ENCODE data around the gene SEC62. TPM values are rescaled to one million over a fixed set of nuclear protein-coding genes. Genes with fewer than 3 reads are reported as not detected.

SEC62 gene
- total and polyA plus RNA-seq, 2 experiments from 2014 or later: 45.4 to 138 TPM

DNA sequence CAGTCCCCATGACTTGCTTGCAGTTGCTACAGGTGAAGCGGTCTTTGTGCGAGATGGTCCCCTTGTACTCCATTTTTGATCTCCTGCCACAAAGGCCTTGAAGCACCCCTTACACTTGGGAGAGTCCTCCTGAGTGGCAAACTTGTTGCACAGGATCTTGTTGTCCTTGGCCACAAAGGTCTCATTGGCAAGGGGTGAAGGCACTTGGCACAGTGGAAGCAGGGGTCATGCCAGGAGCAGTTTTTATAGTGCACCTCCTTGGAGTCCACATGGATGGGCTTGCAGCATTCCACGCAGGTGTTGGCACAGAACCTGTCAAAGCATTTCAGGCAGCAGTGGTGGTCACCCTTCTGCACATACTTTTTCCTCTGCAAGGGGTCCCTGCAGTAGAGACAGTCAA lies 20.3 kb upstream of the SEC62 start:
- H2AFZ ChIP-seq: no peak overlapping the region

DNA sequence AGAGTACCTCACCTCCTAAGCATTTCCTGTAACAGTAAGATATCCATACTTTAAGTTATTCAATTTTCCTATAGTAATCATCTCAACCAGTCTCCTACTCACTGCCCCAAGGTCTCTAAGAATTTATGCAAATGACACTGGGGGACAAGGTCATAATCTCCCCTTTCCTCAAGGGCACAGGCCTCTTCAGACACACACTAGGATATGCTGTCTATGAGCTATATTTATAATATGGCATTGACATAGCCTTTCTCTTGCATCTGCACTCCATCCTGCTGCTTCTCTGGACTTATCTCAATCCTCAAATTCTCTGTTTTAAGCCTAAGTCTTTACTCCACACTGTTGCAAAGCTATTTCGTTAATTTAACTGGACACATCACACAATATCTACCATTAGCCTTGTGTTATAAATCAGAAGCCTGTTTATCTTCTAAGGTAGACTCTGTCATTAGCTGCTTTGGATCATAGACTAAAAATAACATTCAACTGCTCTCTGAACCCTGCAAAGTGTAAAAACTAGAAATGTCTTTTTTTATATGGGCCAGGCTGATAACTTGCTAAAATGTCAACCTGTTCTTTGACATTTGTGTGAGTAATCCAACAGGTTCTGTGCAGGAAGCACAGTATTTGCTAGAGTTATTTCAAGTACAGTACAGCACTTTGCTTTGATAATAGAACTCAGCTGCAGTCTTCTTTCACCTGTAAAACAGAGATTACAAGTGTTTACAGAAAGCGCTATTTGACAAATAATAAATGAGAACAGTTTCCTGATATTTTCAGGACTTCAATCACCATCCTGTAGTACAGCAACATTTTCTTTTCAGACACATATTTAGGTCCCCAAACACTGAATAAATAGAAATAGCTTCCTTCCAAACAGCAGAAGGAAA lies 17.8 kb upstream of the SEC62 start:
- no peaks in the 10 kb centered on the region for H4K20me1 ChIP-seq (ENCODE audit: insufficient read depth, poor library complexity, severe bottlenecking)
- H3K4me2 ChIP-seq: peak overlapping the region; percentile 21
- TF ChIP-seq EZH2phosphoT487 (IDR thresholded peaks at IDR 0.05; ENCODE audit: low read depth, severe bottlenecking, unreplicated experiment): no peak
- TF ChIP-seq, protein P1, sequence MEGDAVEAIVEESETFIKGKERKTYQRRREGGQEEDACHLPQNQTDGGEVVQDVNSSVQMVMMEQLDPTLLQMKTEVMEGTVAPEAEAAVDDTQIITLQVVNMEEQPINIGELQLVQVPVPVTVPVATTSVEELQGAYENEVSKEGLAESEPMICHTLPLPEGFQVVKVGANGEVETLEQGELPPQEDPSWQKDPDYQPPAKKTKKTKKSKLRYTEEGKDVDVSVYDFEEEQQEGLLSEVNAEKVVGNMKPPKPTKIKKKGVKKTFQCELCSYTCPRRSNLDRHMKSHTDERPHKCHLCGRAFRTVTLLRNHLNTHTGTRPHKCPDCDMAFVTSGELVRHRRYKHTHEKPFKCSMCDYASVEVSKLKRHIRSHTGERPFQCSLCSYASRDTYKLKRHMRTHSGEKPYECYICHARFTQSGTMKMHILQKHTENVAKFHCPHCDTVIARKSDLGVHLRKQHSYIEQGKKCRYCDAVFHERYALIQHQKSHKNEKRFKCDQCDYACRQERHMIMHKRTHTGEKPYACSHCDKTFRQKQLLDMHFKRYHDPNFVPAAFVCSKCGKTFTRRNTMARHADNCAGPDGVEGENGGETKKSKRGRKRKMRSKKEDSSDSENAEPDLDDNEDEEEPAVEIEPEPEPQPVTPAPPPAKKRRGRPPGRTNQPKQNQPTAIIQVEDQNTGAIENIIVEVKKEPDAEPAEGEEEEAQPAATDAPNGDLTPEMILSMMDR (IDR thresholded peaks at IDR 0.05; ENCODE audit: poor library complexity): no peak
- no peak for TF ChIP-seq EZH2 (IDR thresholded peaks at IDR 0.05; ENCODE audit: borderline replicate concordance)
- H3K4me3 ChIP-seq: no peak overlapping the region
- H3K4me1 ChIP-seq (ENCODE audit: insufficient read depth): no peaks in the 10 kb centered on the region
- no peak overlapping the region for H2AFZ ChIP-seq
- H3K27ac ChIP-seq: peak overlapping the region; percentile 44
- H3K79me2 ChIP-seq: no peaks in the 10 kb centered on the region
- H3K27me3 ChIP-seq: no peaks in the 10 kb centered on the region
- peak; percentile 10 for DNase-seq (ENCODE audit: low spot score)
- WGBS (ENCODE audit: low lambda C conversion rate, missing lambda C conversion rate): 54% methylated on average over 2 of the region's 2 CpGs
- no peaks in the 10 kb centered on the region for H3K36me3 ChIP-seq (replicated peaks; ENCODE audit: insufficient read depth, low read depth)
- no peaks in the 10 kb centered on the region for H3K9me3 ChIP-seq (ENCODE audit: low read depth)
- H3K9me2 ChIP-seq (replicated peaks; ENCODE audit: insufficient read depth): no peaks in the 10 kb centered on the region

More for the DNA sequence above, 20.3 kb upstream of the SEC62 start:
- no peaks in the 10 kb centered on the region for H3K79me2 ChIP-seq
- no peak for TF ChIP-seq EZH2phosphoT487 (IDR thresholded peaks at IDR 0.05; ENCODE audit: low read depth, severe bottlenecking, unreplicated experiment)
- TF ChIP-seq, protein P1 (IDR thresholded peaks at IDR 0.05; ENCODE audit: poor library complexity): no peak
- no peak for TF ChIP-seq EZH2 (IDR thresholded peaks at IDR 0.05; ENCODE audit: borderline replicate concordance)
- H3K9me3 ChIP-seq (ENCODE audit: low read depth): no peaks in the 10 kb centered on the region
- H4K20me1 ChIP-seq (ENCODE audit: insufficient read depth, poor library complexity, severe bottlenecking): no peaks in the 10 kb centered on the region
- DNase-seq (ENCODE audit: low spot score): no peak
- no peak overlapping the region for H3K4me2 ChIP-seq
- H3K36me3 ChIP-seq (replicated peaks; ENCODE audit: insufficient read depth, low read depth): no peaks in the 10 kb centered on the region
- H3K4me1 ChIP-seq (ENCODE audit: insufficient read depth): no peaks in the 10 kb centered on the region
- WGBS (ENCODE audit: low lambda C conversion rate, missing lambda C conversion rate): 93% methylated on average over 3 of the region's 3 CpGs
- H3K9me2 ChIP-seq (replicated peaks; ENCODE audit: insufficient read depth): no peaks in the 10 kb centered on the region
- H3K4me3 ChIP-seq: no peak overlapping the region
- no peaks in the 10 kb centered on the region for H3K27me3 ChIP-seq
- no peak overlapping the region for H3K27ac ChIP-seq

DNA sequence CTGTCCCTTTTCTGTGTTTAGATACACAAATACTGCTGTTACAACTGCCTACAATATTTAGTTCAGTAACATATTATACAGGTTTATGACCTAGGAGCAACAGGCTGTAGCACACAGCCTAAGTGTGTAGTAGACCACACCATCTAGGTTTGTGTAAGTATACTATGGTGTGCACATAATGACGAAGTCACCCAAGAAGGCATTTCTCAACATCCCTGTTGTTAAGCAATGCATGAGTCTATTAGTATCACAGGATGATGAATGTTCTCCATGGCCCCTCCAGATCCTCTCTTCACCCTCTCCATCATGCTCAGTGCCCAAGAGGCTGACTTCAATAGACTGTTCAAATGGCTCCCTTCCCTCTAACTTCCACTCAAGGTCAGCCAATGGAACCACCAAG lies 14.6 kb upstream of the SEC62 start:
- Histone ChIP-seq H3K27ac (no peak overlapping the region), H3K36me3 (replicated peaks; ENCODE audit: insufficient read depth, low read depth) (no peaks in the 10 kb centered on the region), H3K79me2 (no peaks in the 10 kb centered on the region), H3K9me3 (ENCODE audit: low read depth) (no peaks in the 10 kb centered on the region), H2AFZ (no peak overlapping the region), H4K20me1 (ENCODE audit: insufficient read depth, poor library complexity, severe bottlenecking) (no peaks in the 10 kb centered on the region), H3K4me2 (no peak overlapping the region), H3K4me1 (ENCODE audit: insufficient read depth) (no peaks in the 10 kb centered on the region), H3K9me2 (replicated peaks; ENCODE audit: insufficient read depth) (no peaks in the 10 kb centered on the region), H3K4me3 (no peak overlapping the region), H3K27me3 (no peaks in the 10 kb centered on the region)
- TF ChIP-seq EZH2 (IDR thresholded peaks at IDR 0.05; ENCODE audit: borderline replicate concordance): no peak
- no peak for TF ChIP-seq EZH2phosphoT487 (IDR thresholded peaks at IDR 0.05; ENCODE audit: low read depth, severe bottlenecking, unreplicated experiment)
- TF ChIP-seq, protein P1 (IDR thresholded peaks at IDR 0.05; ENCODE audit: poor library complexity): no peak
- 100% methylated on average over 1 of the region's 1 CpG for WGBS (ENCODE audit: low lambda C conversion rate, missing lambda C conversion rate)
- no peak for DNase-seq (ENCODE audit: low spot score)
